ENCODE results near the gene BSDC1.
A peak's percentile ranks its signal among the peaks of the same experiment; 100 is the strongest.
"Not testable (repeated sequence)": the region's sequence is repeated elsewhere in the genome, so short reads cannot be mapped to it uniquely, and the experiment has no call there.

Gene BSDC1

GRCh38 chr1:32355778-32356177 lies 38.5 kb downstream of the BSDC1 start:
- not testable (repeated sequence) for DNase-seq

- DNase-seq = no peak
Measured at GRCh38 chr1:32353886-32354570, 40.2 kb downstream of the BSDC1 start.

GRCh38 chr1:32353431-32353830 lies 40.8 kb downstream of the BSDC1 start:
- DNase-seq = no peak

GRCh38 chr1:32352831-32353383 lies 41.3 kb downstream of the BSDC1 start:
- no peak for DNase-seq

- no peak for DNase-seq
Measured at GRCh38 chr1:32352239-32352745, 41.9 kb downstream of the BSDC1 start.

- DNase-seq = peak; percentile 94
Measured at GRCh38 chr1:32351399-32352238, 42.6 kb downstream of the BSDC1 start.

- peak; percentile 83 for DNase-seq
Measured at GRCh38 chr1:32350785-32351398, 43.3 kb downstream of the BSDC1 start.

- no peak for DNase-seq
Measured at GRCh38 chr1:32349211-32349708, 45.0 kb downstream of the BSDC1 start.

GRCh38 chr1:32346532-32347157 lies 47.6 kb downstream of the BSDC1 start:
- no peak for DNase-seq

GRCh38 chr1:32345289-32345827 lies 48.9 kb downstream of the BSDC1 start:
- DNase-seq = no peak

GRCh38 chr1:32342704-32343103 lies 51.5 kb downstream of the BSDC1 start:
- no peak for DNase-seq

- no peak for DNase-seq
Measured at GRCh38 chr1:32341971-32342370, 52.3 kb downstream of the BSDC1 start.

GRCh38 chr1:32341186-32341757 lies 53.0 kb downstream of the BSDC1 start:
- no peak for DNase-seq

GRCh38 chr1:32339363-32339978 lies 54.8 kb downstream of the BSDC1 start:
- DNase-seq = peak; percentile 67

GRCh38 chr1:32338637-32339145 lies 55.5 kb downstream of the BSDC1 start:
- DNase-seq = no peak

GRCh38 chr1:32337855-32338636 lies 56.2 kb downstream of the BSDC1 start:
- DNase-seq = no peak

- DNase-seq = peak; percentile 74
Measured at GRCh38 chr1:32336963-32337675, 57.1 kb downstream of the BSDC1 start.

- no peak for DNase-seq
Measured at GRCh38 chr1:32336591-32336932, 57.7 kb downstream of the BSDC1 start.

- peak; percentile 87 for DNase-seq
Measured at GRCh38 chr1:32335790-32336590, 58.3 kb downstream of the BSDC1 start, which contains the start of gene MARCKSL1. Gene MARCKSL1 (minus strand): TSS chr1:32336233. CDS start chr1:32336033, 200 bp downstream.

All from stimulated activated CD4-positive, alpha-beta T cell treated with anti-CD3 and anti-CD28 coated beads, Interleukin-15, amount 100 ng/mL, for 24 hours (primary cell).